HFFc6 (cell line): ENCODE data around the gene ADGRV1. TPM values are rescaled to one million over a fixed set of nuclear protein-coding genes. Genes with fewer than 3 reads are reported as not detected.

ENCODE experiments used
- DNase-seq: peaks from one replicate; pipeline ENCODE4 v3.0.0-alpha.2; 2018
- H3K27ac Mint-ChIP-seq: 2 replicates; pipeline ENCODE4 v1.8.0; 2020; ENCODE audit warnings: mild to moderate bottlenecking, mixed read lengths
- H3K27me3 Mint-ChIP-seq: 2 replicates; pipeline ENCODE4 v1.8.0; 2021; ENCODE audit warnings: mild to moderate bottlenecking, moderate library complexity, mixed read lengths; ENCODE audit not compliant: insufficient read depth
- H3K36me3 Mint-ChIP-seq: 2 replicates; pipeline ENCODE4 v1.8.0; 2021; ENCODE audit warnings: low read depth, mixed read lengths
- H3K4me1 Mint-ChIP-seq: 2 replicates; pipeline ENCODE4 v1.8.0; 2020; ENCODE audit warnings: low read depth, mixed read lengths
- H3K4me3 Mint-ChIP-seq: 2 replicates; pipeline ENCODE4 v1.8.0; 2020; ENCODE audit warnings: mild to moderate bottlenecking, moderate library complexity, mixed read lengths
- H3K9me3 Mint-ChIP-seq: 2 replicates; pipeline ENCODE4 v1.8.0; 2020; ENCODE audit warnings: mild to moderate bottlenecking, mixed read lengths
- CTCF ChIP-seq: fragments of 200-600 bp; sonication (generic); IDR thresholded peaks from 2 replicates; pipeline ENCODE4 v1.5.0; 2021; ENCODE audit warnings: antibody characterized with exemption, mild to moderate bottlenecking
- total RNA-seq, 6 experiments: library from RNA; stranded (reverse); fragmentation: NEBNext Ultra II Directional; extraction: Animal tissue kit (Norgen Biotek cat#: 25700); gene quantifications; 2 replicates in 1 of 6; 3 replicates in 5 of 6; pipeline ENCODE4 v1.2.3, GENCODE V29; 2021

Gene ADGRV1
- total RNA-seq, 6 experiments from 2014 or later = not detected

DNA sequence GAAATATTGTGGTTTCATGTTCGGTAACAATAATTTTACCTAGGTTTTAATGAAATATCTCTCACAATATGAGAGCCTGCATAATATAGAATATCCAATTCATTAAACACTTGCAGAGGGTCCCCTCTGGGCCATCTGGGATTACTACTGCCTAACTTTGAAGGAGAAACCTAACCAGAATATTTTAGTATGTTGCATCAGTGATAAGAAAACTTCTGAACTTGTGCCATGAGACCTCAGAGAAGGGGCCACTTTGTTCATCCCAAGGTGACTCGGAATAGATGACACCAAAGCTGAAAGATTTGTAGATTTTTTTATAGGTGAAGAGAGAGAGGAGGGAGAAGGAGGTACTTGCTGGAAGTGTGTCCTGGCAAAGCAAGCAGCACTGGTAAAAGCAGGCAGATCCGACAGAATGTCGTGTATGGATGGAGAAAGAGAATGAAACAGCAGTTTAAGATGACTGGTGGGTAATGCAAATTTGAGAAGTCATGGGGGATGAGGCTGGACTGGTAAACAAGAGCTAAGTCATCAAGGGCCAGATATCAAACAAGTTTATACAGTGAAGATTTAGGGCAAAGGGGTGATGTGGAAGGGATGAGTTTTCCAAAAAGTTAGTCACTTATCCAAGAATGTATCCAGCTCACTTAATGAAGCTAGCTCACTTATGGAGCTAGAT lies 372.3 kb downstream of the ADGRV1 start:
- Mint-ChIP-seq H3K27me3 (peaks cover 1% of the 10 kb centered on the region; the same call in 1 of the 2 replicates), H3K4me1 (no peaks in the 10 kb centered on the region; the same call in 1 of the 2 replicates), H3K36me3 (no peaks in the 10 kb centered on the region), H3K9me3 (no peaks in the 10 kb centered on the region), H3K27ac (no peak overlapping the region), H3K4me3 (no peak overlapping the region)
- no peak for TF ChIP-seq CTCF
- no peak for DNase-seq

DNA sequence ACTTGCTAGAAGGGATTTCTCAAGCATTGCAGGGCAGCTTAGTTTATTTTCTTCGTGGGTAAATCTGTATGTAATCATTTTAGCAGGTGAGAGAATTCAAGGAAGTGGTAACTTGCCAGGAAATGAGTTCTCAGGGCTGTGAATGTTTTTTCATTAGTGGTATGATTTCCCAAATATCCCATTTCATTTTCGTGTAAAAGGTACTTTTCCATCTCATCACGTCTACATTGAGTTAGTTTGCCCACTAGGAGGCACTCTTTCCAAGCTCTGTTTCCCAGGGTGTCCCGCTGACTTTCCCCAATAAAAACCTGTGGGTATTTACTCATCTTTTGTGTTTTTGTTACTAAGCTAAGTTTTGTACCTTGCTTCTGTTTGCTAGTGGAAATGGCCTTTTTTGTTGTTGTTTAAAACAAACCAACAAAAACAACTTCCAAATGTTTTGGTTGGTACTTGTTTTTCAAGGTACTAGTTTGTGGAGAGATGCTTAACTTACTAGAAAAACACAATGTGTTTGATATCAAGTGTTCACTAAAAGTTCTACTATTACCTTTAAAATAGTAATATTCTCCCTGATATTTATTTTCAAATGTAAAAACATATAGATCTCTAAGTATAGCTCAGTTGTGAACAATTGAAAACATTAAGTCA lies 373.6 kb downstream of the ADGRV1 start:
- H3K27me3 Mint-ChIP-seq = peaks cover 1% of the 10 kb centered on the region; the same call in 1 of the 2 replicates
- H3K4me1 Mint-ChIP-seq = no peaks in the 10 kb centered on the region; the same call in 1 of the 2 replicates
- no peak overlapping the region for H3K27ac Mint-ChIP-seq
- TF ChIP-seq CTCF = peak; percentile 94
- H3K4me3 Mint-ChIP-seq = no peak overlapping the region
- no peaks in the 10 kb centered on the region for H3K9me3 Mint-ChIP-seq
- DNase-seq = peak; percentile 57
- H3K36me3 Mint-ChIP-seq = no peaks in the 10 kb centered on the region

DNA sequence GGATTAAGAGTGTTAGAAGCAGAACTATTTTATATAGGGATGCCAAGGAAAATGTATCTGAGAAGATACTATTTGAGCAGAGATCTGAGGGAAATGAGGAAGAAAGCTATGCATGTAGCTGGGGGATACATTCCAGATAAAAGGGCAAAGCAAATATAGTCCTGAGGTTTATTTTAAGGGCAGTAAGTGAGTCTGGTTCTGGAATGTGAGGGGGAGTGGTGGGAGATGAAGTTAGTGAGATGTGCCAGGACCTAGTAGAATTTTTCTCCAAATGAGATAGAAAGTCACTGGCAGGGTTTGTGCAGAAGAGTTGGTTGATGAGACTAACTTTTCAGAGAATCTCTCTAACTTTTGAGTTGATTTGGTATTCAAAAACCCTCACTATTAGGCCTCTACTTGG lies 374.7 kb downstream of the ADGRV1 start:
- Mint-ChIP-seq H3K27me3 (peaks cover 1% of the 10 kb centered on the region; the same call in 1 of the 2 replicates), H3K4me3 (no peak overlapping the region), H3K4me1 (no peaks in the 10 kb centered on the region; the same call in 1 of the 2 replicates), H3K36me3 (no peaks in the 10 kb centered on the region), H3K27ac (no peak overlapping the region), H3K9me3 (no peaks in the 10 kb centered on the region)
- DNase-seq = no peak
- no peak for TF ChIP-seq CTCF

DNA sequence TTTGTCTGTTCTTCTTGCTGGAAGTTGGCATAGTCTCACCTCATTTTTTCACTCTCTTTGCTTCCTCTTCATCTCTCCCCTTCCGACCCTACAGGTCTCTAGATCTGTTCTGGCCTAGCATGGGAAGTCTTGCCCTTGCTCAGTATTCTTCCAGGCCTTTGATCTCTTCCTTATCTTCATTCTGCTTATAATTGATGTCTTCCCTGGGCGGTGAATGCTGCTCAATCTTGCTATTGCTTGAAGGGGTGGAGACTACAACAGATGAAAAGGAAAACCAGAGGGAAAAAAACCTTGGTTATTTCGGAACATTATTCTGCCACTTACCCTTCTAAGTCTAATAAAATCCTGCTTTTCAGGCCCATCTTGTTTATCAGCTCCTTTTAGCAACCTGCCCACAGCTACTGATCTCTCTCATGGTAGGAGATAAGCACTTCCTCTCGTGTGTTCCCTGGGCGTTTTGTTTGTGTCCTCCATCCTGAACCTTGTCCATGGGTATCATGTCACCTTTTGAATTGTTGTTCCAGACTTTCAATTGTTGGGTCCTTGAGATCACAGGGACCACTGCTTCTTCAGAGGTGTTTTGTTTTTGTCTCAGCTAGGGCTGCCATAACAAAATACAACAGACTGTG lies 375.6 kb downstream of the ADGRV1 start:
- no peak for DNase-seq
- Mint-ChIP-seq H3K4me1 (peaks cover 4% of the 10 kb centered on the region), H3K4me3 (no peak overlapping the region), H3K9me3 (no peaks in the 10 kb centered on the region), H3K36me3 (no peaks in the 10 kb centered on the region), H3K27ac (no peak overlapping the region), H3K27me3 (peaks cover 1% of the 10 kb centered on the region; the same call in 1 of the 2 replicates)
- no peak for TF ChIP-seq CTCF

DNA sequence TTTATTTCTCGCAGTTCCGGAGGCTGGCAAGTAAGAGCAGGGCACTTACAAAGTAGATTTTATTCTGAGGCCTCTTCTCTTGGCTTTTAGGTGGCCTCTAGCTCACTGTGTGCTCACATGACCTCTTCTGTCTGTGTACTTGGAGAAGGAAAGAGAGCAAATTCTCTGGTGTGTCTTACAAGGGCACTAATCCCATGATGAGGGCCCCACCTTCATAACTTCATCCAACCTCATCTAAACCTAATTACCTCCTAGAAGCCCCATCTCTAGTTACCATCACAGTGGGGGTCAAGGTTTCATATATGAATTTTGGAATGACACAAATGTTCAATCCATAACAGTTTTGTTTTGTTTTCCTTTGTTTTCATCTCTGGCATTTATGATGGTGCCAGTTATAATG lies 376.1 kb downstream of the ADGRV1 start:
- H3K9me3 Mint-ChIP-seq = no peaks in the 10 kb centered on the region
- no peak overlapping the region for H3K4me3 Mint-ChIP-seq
- no peaks in the 10 kb centered on the region for H3K36me3 Mint-ChIP-seq
- no peak overlapping the region for H3K27ac Mint-ChIP-seq
- no peak for DNase-seq
- no peak for TF ChIP-seq CTCF
- peaks cover 1% of the 10 kb centered on the region; the same call in 1 of the 2 replicates for H3K27me3 Mint-ChIP-seq
- H3K4me1 Mint-ChIP-seq = peaks cover 9% of the 10 kb centered on the region
